GM12872 (cell line): ENCODE measurements around the gene FDX1.

Experiments used
- TF ChIP-seq, protein P1 (sequence below): IDR thresholded peaks from 3 replicates; pipeline ENCODE4 v1.5.1; 2011; ENCODE audit warnings: low read depth, mild to moderate bottlenecking, low read length, moderate library complexity; ENCODE audit not compliant: insufficient read depth

The FDX1 gene

DNA sequence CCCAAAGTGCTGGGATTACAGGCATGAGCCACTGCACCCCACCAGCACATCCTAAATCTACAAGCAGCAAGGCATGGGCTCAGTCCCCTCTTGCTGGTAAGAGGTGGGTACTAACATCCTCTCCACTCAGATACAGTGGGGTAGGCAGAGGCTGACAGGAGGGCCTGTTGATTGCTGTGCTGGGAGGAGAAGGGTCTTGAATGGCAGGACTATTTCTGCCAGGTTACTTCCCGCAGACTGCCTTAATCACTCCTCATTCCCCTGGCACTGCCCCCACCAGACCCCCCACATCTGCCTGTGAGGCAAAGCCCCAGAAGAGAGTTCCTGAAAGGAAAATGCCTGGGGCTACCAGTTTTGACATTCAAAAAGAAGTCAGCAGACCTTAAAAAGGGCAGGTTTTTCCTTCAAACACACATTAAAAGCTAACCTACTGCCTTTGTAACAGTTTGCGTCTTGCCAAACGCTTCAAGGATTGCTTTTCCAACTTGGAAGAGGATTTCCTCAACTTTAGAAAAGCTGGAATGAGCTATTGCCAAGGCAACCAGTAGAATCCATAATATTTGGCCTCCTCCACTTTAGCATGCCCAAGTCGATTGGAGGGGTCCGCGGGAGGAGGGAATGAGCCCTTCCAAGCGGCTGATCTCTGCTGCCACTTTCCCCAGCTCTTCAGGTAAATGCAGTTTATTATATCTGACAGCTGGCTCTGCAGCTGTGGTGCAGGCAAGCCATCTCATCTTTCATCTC is 62.0 kb downstream of the FDX1 start:
- TF ChIP-seq, protein P1, sequence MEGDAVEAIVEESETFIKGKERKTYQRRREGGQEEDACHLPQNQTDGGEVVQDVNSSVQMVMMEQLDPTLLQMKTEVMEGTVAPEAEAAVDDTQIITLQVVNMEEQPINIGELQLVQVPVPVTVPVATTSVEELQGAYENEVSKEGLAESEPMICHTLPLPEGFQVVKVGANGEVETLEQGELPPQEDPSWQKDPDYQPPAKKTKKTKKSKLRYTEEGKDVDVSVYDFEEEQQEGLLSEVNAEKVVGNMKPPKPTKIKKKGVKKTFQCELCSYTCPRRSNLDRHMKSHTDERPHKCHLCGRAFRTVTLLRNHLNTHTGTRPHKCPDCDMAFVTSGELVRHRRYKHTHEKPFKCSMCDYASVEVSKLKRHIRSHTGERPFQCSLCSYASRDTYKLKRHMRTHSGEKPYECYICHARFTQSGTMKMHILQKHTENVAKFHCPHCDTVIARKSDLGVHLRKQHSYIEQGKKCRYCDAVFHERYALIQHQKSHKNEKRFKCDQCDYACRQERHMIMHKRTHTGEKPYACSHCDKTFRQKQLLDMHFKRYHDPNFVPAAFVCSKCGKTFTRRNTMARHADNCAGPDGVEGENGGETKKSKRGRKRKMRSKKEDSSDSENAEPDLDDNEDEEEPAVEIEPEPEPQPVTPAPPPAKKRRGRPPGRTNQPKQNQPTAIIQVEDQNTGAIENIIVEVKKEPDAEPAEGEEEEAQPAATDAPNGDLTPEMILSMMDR, result no peak

GRCh38 chr11:110492321-110492685 is 62.6 kb downstream of the FDX1 start:
- TF ChIP-seq, protein P1, result no peak

GRCh38 chr11:110493346-110493745 is 63.6 kb downstream of the FDX1 start:
- TF ChIP-seq, protein P1, result no peak

GRCh38 chr11:110497231-110497978 is 67.7 kb downstream of the FDX1 start:
- TF ChIP-seq, protein P1, result no peak

DNA sequence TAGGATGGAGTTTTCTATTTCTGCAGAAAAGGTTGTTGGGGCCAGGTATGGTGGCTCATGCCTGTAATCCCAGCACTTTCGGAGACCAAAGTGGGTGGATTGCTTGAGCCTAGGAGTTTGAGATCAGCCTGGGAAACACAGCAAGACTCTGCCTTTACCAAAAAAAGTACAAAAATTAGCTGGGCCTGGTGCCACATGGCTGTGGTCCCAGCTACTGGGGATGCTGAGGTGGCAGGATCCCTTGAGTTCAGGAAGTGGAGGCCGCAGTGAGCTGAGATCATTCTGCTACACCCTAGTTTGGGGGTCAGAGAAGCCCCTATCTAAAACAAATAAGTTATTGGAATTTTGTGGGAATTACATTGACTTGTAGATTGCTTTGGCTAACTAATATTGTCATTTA is 71.7 kb downstream of the FDX1 start:
- TF ChIP-seq, protein P1, result no peak

DNA sequence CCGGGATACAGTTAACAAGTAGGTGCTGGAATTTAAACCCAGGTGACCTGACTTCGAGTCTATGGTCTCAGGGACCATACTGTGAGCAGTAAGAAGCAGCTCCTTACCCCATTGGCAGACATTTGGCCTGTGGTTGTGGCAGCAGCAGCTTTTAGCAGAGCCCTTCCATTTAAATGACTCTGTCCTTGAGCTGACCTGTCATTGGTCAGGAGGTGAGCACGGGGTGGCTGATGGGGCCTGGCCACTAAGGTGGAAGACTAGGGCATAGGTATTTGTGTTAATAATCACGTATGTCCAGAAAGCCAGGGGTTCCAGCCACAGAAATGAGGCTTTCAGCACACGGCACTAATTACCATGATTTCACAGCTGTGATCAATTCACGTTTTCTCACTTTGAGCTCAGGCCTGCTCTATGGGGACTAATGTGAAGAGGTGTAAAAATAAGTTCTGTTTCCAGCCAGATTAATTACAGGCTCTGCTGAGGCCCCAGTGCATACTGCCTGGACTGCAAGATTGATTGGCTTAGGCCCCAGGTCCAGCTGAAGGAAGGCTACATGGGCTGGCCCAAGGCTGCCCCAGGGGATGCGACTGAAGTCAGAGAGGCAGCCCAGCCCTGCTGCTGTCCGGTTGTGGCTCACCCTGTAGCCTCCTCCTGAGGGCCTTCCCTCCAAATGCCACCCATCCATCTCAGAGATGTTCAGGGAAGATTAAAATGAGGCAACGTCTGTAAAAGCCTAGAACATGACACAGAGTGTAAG is 76.0 kb downstream of the FDX1 start:
- TF ChIP-seq, protein P1, result no peak

DNA sequence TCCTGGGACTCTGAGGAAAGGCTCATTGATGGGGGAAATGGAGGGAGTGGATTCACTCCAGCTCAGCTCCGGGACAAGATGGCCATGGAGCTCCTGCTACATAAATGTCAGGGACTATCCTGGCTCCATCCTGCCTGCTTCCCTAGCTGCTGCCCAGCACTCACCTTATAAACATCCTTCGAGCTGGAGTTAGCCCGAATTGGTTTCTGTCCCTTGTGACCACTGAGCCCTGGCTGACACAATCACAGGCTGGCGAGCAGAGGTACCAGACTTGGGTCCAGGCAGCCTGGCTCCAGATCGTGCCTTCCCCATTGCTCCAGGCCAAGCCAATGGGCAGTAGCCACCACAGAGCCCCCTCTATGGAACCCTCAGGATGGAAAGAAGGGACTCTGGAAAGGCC is 77.6 kb downstream of the FDX1 start:
- TF ChIP-seq, protein P1, result no peak
